MM.1S (cell line): Measurements from ENCODE around the gene NF2.

Experiments used
- EZH2phosphoT487 ChIP-seq: fragments of 300-600 bp; sonication (generic); IDR thresholded peaks from 2 replicates; pipeline ENCODE4 v1.6.1; 2018; ENCODE audit warnings: antibody characterized with exemption, low read length
- TF ChIP-seq, protein P1 (sequence below): fragments of 300-600 bp; sonication (generic); IDR thresholded peaks from 2 replicates; pipeline ENCODE4 v1.5.1; 2016; ENCODE audit warnings: antibody characterized with exemption, low read length, mixed read lengths

DNA sequence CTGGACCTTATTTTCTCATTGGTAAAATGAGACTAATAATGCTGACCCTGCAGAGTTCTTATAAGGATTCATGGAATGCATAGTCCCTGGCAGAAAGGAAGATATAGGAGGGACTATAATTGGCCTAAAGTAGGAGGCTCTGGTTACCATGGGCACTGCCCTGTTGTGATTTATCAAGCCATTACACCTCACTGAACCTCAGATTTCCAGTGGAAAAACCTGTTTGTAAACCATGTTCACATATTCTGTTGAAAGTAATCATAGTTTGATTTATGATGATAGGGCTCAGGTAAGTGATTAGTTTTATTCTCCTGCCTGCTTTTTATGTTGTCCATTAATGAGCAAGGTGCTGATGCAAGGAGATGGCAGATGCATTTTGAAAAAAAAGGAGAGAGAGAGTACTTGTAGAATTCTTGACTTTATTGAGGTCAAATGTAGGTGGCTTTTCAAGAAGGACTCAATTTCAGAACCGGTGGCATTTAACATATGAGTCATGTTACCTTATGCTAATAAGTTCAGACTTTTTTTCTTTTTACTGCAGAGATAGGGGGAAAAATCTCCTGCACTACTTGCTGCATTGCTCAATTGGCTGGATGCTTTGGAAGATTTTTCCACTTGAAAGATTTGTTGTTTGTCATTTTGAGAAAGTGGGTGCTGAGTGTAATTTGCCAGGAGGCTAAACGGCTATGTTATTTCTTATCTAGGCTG lies 14.6 kb downstream of the NF2 start:
- no peak for TF ChIP-seq EZH2phosphoT487
- TF ChIP-seq, protein P1, sequence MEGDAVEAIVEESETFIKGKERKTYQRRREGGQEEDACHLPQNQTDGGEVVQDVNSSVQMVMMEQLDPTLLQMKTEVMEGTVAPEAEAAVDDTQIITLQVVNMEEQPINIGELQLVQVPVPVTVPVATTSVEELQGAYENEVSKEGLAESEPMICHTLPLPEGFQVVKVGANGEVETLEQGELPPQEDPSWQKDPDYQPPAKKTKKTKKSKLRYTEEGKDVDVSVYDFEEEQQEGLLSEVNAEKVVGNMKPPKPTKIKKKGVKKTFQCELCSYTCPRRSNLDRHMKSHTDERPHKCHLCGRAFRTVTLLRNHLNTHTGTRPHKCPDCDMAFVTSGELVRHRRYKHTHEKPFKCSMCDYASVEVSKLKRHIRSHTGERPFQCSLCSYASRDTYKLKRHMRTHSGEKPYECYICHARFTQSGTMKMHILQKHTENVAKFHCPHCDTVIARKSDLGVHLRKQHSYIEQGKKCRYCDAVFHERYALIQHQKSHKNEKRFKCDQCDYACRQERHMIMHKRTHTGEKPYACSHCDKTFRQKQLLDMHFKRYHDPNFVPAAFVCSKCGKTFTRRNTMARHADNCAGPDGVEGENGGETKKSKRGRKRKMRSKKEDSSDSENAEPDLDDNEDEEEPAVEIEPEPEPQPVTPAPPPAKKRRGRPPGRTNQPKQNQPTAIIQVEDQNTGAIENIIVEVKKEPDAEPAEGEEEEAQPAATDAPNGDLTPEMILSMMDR = no peak
